K562 (cell line): ENCODE results near the gene SGMS1. TPM values are rescaled to one million over a fixed set of nuclear protein-coding genes. Genes with fewer than 3 reads are reported as not detected.

Source experiments
- CHD1 ChIP-seq: fragments of 200-600 bp; sonication (generic); IDR thresholded peaks from one replicate; pipeline ENCODE4 v1.6.1; 2012; ENCODE audit warnings: mild to moderate bottlenecking, moderate library complexity, low read length, inconsistent platforms
- CREBBP ChIP-seq: IDR thresholded peaks from one replicate; pipeline ENCODE4 v1.6.1; 2012; ENCODE audit warnings: low read depth, mild to moderate bottlenecking, control low read depth, inconsistent platforms, low read length
- EP300 ChIP-seq: IDR thresholded peaks from 2 replicates; pipeline ENCODE4 v1.6.1; 2012; ENCODE audit warnings: low read length, improper control_type of control experiment
- HDAC8 ChIP-seq: fragments of 450-650 bp; IDR thresholded peaks from 2 replicates; pipeline ENCODE4 v1.6.1; 2016; ENCODE audit warnings: mild to moderate bottlenecking, missing genetic modification characterization, moderate library complexity, missing compliant biosample characterization
- NFIC ChIP-seq: fragments of 450-650 bp; IDR thresholded peaks from 2 replicates; pipeline ENCODE4 v1.6.1; 2017; ENCODE audit warnings: mild to moderate bottlenecking, inconsistent platforms
- NR2C1 ChIP-seq, 2 experiments: fragments of 450-650 bp; IDR thresholded peaks; 2 replicates each; pipeline ENCODE4 v1.6.1; 2017; ENCODE audit warnings: mild to moderate bottlenecking in 2 of 2, antibody characterized with exemption in 1 of 2, inconsistent platforms in 1 of 2, missing compliant biosample characterization in 1 of 2, missing genetic modification characterization in 1 of 2
- NR2C2 ChIP-seq, 2 experiments: fragments of 200-800 bp in 1 of 2; sonication (Bioruptor generic) in 1 of 2; sonication (generic) in 1 of 2; formaldehyde crosslinking in 1 of 2; IDR thresholded peaks; 2 replicates each; pipeline versions ENCODE4 v1.6.1 to v1.8.0; 2016 to 2022; ENCODE audit warnings: mild to moderate bottlenecking in 1 of 2, missing compliant biosample characterization in 1 of 2, missing genetic modification characterization in 1 of 2, missing genetic modification reagents in 1 of 2
- POLR2B ChIP-seq: fragments of 450-650 bp; IDR thresholded peaks from 2 replicates; pipeline ENCODE4 v1.6.1; 2018; ENCODE audit warnings: low read depth; ENCODE audit not compliant: partially characterized antibody
- RERE ChIP-seq: sonication (generic); formaldehyde crosslinking; IDR thresholded peaks from 2 replicates; pipeline ENCODE4 v1.8.0; 2023; ENCODE audit warnings: missing genetic modification reagents, mild to moderate bottlenecking, borderline replicate concordance
- THAP7 ChIP-seq: fragments of 250-450 bp; sonication (Bioruptor Pico); IDR thresholded peaks from 2 replicates; pipeline ENCODE4 v1.5.0; 2021
- TRIM24 ChIP-seq, 2 experiments: fragments of 450-650 bp; IDR thresholded peaks; 2 replicates each; pipeline ENCODE4 v1.6.1; 2016
- ZKSCAN3 ChIP-seq: fragments of 250-450 bp; sonication (Bioruptor Pico); IDR thresholded peaks from 2 replicates; pipeline ENCODE4 v1.4.0; 2020
- ZNF134 ChIP-seq: fragments of 250-450 bp; sonication (Bioruptor Pico); conservative IDR thresholded peaks from 2 replicates; pipeline ENCODE4 v1.4.0; 2020
- polyA plus RNA-seq, 8 experiments: library from polyadenylated mRNA; depleted of rRNA in 4 of 8; stranded (reverse) in 5 of 8; unstranded in 3 of 8; fragments of >200 nt; fragmentation: Nextera tagmentation in 2 of 8; fragmentation: Illumina TruSeq in 1 of 8; extraction: Ambion mirVana in 2 of 8; extraction: Trizol in 1 of 8; gene quantifications; 2 replicates each; pipeline versions ENCODE4 v1.2.1 to v1.2.3, GENCODE V29; 2011 to 2014; ENCODE audit warnings: inconsistent platforms in 1 of 8, missing spikeins in 1 of 8
- total RNA-seq, 7 experiments: library from RNA; depleted of rRNA in 6 of 7; stranded (reverse); fragments of >200 nt in 6 of 7; fragmentation: Illumina TruSeq in 2 of 7; extraction: Trizol in 2 of 7; gene quantifications; 2 replicates each; pipeline versions ENCODE4 v1.2.1 to v1.2.3, GENCODE V29; 2011 to 2021; ENCODE audit warnings: low replicate concordance in 1 of 7
- TF ChIP-seq, protein P1 (sequence below): IDR thresholded peaks from 2 replicates; pipeline ENCODE4 v1.6.1; 2014; ENCODE audit warnings: antibody characterized with exemption
- TF ChIP-seq, protein P2 (sequence below): fragments of 450-650 bp; IDR thresholded peaks from 2 replicates; pipeline ENCODE4 v1.7.0; 2016; ENCODE audit warnings: borderline replicate concordance

Gene SGMS1
- total and polyA plus RNA-seq, 9 of the 15 experiments (the other 6 are each of a cell fraction or from before 2014, with no cell fraction given) = 22.6 to 232 (median 82.2) TPM

- no peak for TF ChIP-seq RERE (CRISPR knock-in tag)
- no peak for TF ChIP-seq CREBBP
- peak; percentile 56; the same call in 1 of the 2 replicates for TF ChIP-seq NR2C1 (IDR thresholded peaks at IDR 0.05)
- TF ChIP-seq NR2C1 (tag; IDR thresholded peaks at IDR 0.05) = peak; percentile 68
- TF ChIP-seq THAP7 = 0 out of 2 replicates have a peak, but pooled peaks have one; percentile 52
- 0 out of 2 replicates have a peak, but pooled peaks have one; percentile 54 for TF ChIP-seq ZKSCAN3 (CRISPR knock-in tag)
- TF ChIP-seq POLR2B = no peak
- TF ChIP-seq NFIC = peak; percentile 13; the same call in 1 of the 2 replicates
- TF ChIP-seq, protein P1, sequence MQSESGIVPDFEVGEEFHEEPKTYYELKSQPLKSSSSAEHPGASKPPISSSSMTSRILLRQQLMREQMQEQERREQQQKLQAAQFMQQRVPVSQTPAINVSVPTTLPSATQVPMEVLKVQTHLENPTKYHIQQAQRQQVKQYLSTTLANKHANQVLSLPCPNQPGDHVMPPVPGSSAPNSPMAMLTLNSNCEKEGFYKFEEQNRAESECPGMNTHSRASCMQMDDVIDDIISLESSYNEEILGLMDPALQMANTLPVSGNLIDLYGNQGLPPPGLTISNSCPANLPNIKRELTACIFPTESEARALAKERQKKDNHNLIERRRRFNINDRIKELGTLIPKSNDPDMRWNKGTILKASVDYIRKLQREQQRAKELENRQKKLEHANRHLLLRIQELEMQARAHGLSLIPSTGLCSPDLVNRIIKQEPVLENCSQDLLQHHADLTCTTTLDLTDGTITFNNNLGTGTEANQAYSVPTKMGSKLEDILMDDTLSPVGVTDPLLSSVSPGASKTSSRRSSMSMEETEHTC = peak; percentile 66; the same call in 1 of the 2 replicates
- peak; percentile 69; the same call in 1 of the 2 replicates for TF ChIP-seq ZNF134
- no peak for TF ChIP-seq HDAC8 (tag)
- no peak for TF ChIP-seq TRIM24 (IDR thresholded peaks at IDR 0.05)
- peak; percentile 23; the same call in 1 of the 2 replicates for TF ChIP-seq EP300
- no peak for TF ChIP-seq NR2C2 (CRISPR knock-in tag; IDR thresholded peaks at IDR 0.05)
- 0 out of 2 replicates have a peak, but pooled peaks have one; percentile 55 for TF ChIP-seq NR2C2 (tag; IDR thresholded peaks at IDR 0.05)
- TF ChIP-seq, protein P2, sequence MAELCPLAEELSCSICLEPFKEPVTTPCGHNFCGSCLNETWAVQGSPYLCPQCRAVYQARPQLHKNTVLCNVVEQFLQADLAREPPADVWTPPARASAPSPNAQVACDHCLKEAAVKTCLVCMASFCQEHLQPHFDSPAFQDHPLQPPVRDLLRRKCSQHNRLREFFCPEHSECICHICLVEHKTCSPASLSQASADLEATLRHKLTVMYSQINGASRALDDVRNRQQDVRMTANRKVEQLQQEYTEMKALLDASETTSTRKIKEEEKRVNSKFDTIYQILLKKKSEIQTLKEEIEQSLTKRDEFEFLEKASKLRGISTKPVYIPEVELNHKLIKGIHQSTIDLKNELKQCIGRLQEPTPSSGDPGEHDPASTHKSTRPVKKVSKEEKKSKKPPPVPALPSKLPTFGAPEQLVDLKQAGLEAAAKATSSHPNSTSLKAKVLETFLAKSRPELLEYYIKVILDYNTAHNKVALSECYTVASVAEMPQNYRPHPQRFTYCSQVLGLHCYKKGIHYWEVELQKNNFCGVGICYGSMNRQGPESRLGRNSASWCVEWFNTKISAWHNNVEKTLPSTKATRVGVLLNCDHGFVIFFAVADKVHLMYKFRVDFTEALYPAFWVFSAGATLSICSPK = no peak
- no peak for TF ChIP-seq CHD1
Measured at GRCh38 chr10:50614444-50615137, 9.2 kb downstream of the SGMS1 start (continued).
